Common myeloid progenitor, CD34-positive (primary cell): ENCODE measurements around the gene SLC22A23.
"Not testable (repeated sequence)": the region's sequence is repeated elsewhere in the genome, so short reads cannot be mapped to it uniquely, and the experiment has no call there.

Experiments
- CTCF ChIA-PET: fragments of 350-600 bp; sonication (Branson Sonifier 250); formaldehyde crosslinking; loops from one replicate; lab custom pipeline; 2021; ENCODE audit warnings: antibody characterized with exemption; lab: Charles Lee
- POLR2A ChIA-PET: fragments of 350-600 bp; sonication (Branson Sonifier 250); formaldehyde crosslinking; loops from one replicate; lab custom pipeline; 2021; ENCODE audit warnings: antibody characterized with exemption; lab: Charles Lee
- DNase-seq, 3 donors: peaks; one replicate each; pipeline versions ENCODE4 v3.0.0 to v3.0.0-alpha.2; 2013
- H3K27ac ChIP-seq, 2 experiments: 1 replicate in 1 of 2; 2 replicates in 1 of 2; pipeline ENCODE4 v1.7.0; 2013; ENCODE audit warnings: inconsistent platforms in 2 of 2, low read length in 2 of 2, mild to moderate bottlenecking in 2 of 2, low read depth in 1 of 2, moderate library complexity in 1 of 2; ENCODE audit not compliant: severe bottlenecking in 2 of 2, insufficient read depth in 1 of 2, poor library complexity in 1 of 2
- H3K27me3 ChIP-seq, 5 experiments: replicated peaks in 2 of 5; 1 replicate in 3 of 5; 2 replicates in 2 of 5; pipeline versions ENCODE4 v1.6.1 to v1.7.0; 2013; ENCODE audit warnings: low read length in 4 of 5, mild to moderate bottlenecking in 2 of 5, moderate library complexity in 2 of 5, inconsistent platforms in 1 of 5; ENCODE audit not compliant: insufficient read depth in 5 of 5, control insufficient read depth in 4 of 5
- H3K36me3 ChIP-seq, 4 experiments: 1 replicate in 2 of 4; 2 replicates in 2 of 4; pipeline versions ENCODE4 v1.6.1 to v1.7.0; 2013; ENCODE audit warnings: low read length in 3 of 4, control low read depth in 1 of 4, mild to moderate bottlenecking in 1 of 4; ENCODE audit not compliant: control insufficient read depth in 4 of 4, insufficient read depth in 4 of 4
- H3K4me1 ChIP-seq, 4 experiments: 1 replicate in 3 of 4; 2 replicates in 1 of 4; pipeline versions ENCODE4 v1.6.1 to v1.7.1; 2013; ENCODE audit warnings: low read length in 3 of 4, mild to moderate bottlenecking in 3 of 4, control low read depth in 1 of 4, inconsistent platforms in 1 of 4, moderate library complexity in 1 of 4; ENCODE audit not compliant: control insufficient read depth in 4 of 4, insufficient read depth in 4 of 4; ENCODE audit errors: control extremely low read depth in 1 of 4
- H3K4me3 ChIP-seq, 7 experiments: 1 replicate in 4 of 7; 2 replicates in 3 of 7; pipeline versions ENCODE4 v1.5.1 to v1.7.0; 2013; ENCODE audit warnings: mild to moderate bottlenecking in 7 of 7, low read length in 6 of 7, moderate library complexity in 6 of 7, inconsistent platforms in 2 of 7, low read depth in 2 of 7, control low read depth in 1 of 7; ENCODE audit not compliant: insufficient read depth in 4 of 7, control insufficient read depth in 1 of 7; ENCODE audit errors: extremely low read depth in 1 of 7
- H3K9me3 ChIP-seq, 5 experiments: 1 replicate in 4 of 5; 2 replicates in 1 of 5; pipeline versions ENCODE4 v1.6.1 to v1.7.1; 2013; ENCODE audit warnings: low read length in 4 of 5, mild to moderate bottlenecking in 2 of 5, inconsistent platforms in 1 of 5, low read depth in 1 of 5, moderate library complexity in 1 of 5; ENCODE audit not compliant: control insufficient read depth in 4 of 5, insufficient read depth in 2 of 5; ENCODE audit errors: control extremely low read depth in 1 of 5
- WGBS: methylation state at CpG from one replicate; pipeline ENCODE4 v1.1.5; 2013; ENCODE audit not compliant: insufficient coverage; 5-methylcytosine and 5-hydroxymethylcytosine counted together

Gene SLC22A23

DNA sequence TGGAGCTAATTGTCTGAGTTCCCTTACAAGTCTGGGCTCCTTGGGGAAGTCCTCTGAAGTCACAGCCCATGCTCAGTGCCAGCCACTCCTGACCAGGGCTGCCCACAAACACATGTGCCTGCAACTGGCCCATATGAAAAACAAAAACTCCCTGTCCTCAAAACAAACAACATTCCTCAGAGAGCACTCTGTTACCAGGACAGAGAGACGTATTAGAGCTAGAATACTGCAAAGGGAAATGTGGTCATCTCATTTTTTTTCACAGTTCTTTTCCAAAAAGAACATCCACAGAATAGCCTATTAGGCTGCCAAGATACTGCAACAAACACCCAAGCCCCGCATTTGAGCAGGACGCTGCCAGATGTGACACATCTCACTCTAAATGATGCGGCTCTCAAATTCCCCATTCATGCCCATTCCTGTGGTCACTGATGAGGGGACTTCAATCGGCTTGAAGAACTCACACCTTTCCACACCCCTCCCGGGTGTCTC, 71.1 kb downstream of the SLC22A23 start:
- Histone ChIP-seq H3K9me3 (no peaks in the 10 kb centered on the region), H3K27ac (no peak overlapping the region), H3K4me1 (no peaks in the 10 kb centered on the region), H3K4me3 (no peak overlapping the region), H3K36me3 (no peaks in the 10 kb centered on the region), H3K27me3 (peaks cover 0 to 1% (median 0%) of the 10 kb centered on the region in 5 experiments)
- no peak for DNase-seq
- CTCF ChIA-PET, result interaction anchor here (1.6 kb wide), 1 partner anchor 25 kb away, joined by 4 read pairs; no protein-coding TSS in a partner anchor
- WGBS, result 97% methylated on average over 4 of the region's 6 CpGs
- POLR2A ChIA-PET, result no interaction called here

DNA sequence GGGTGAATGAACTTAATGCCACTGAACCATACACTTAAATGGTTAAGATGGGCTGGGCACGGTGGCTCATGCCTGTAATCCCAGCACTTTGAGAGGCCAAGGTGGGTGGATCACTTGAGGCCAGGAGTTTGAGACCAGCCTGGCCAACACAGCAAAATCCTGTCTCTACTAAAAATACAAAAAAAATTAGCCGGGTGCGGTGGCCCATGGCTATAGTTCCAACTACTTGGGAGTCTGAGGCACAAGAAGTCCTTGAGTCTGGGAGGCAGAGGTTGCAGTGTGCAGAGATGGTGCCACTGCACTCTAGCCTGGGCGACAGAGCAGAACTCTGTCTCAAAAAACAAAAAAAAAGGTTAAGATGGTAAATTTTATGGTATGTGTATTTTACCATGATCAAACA, 71.7 kb downstream of the SLC22A23 start:
- 100% methylated on average over 1 of the region's 4 CpGs for WGBS
- H3K4me3 ChIP-seq, H3K9me3 ChIP-seq, DNase-seq, POLR2A ChIA-PET, H3K36me3 ChIP-seq, H3K27me3 ChIP-seq, H3K4me1 ChIP-seq, CTCF ChIA-PET, H3K27ac ChIP-seq: not testable (repeated sequence)

DNA sequence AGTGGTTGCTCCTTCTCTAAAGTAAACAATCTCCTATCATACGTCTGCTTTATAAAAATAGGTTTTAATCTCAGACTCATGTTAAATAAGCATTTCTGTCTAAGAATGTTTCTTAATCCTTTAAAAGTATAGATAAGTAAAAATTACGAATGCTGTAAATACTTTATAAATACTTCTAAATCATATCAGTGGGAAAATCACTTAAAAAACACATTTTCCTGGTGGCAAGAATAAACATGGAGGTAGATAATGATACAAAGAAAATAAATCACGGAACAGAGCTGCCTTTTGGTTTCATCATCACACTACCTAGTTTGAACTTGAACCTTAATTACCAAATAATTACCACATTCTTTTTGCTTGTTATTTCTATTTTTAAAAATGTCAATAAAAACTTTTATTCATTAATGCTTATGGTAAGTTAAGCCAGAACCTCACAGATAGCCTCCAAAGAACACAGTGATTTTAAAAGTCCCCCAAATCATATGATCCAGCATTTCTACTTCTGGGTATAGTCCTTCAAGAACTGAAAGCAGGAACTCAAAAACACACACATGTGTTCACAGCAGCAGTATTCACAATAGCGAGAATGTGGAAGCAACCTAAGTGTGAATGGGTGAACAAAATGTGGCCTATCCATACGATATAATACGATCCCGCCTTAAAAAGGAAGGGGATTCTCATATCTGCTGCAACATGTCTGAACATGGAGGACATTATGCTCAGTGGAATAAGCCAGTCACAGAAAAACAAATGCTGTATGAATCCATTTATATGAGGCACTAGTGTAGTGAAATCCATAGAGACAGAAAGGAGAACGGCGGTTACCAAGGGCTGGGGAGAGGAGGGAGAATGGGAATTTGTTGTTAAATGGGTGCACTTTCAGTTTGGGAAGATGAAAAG, 72.4 kb downstream of the SLC22A23 start:
- DNase-seq, result no peak
- no peak overlapping the region for H3K4me3 ChIP-seq
- 98% methylated on average over 6 of the region's 9 CpGs for WGBS
- no peaks in the 10 kb centered on the region for H3K9me3 ChIP-seq
- no peaks in the 10 kb centered on the region for H3K36me3 ChIP-seq
- ChIA-PET CTCF (no interaction called here), POLR2A (interaction anchor here (0.6 kb wide), 1 partner anchor 152 kb away, joined by 3 read pairs; no protein-coding TSS in a partner anchor)
- peaks cover 0 to 1% (median 0%) of the 10 kb centered on the region in 5 experiments for H3K27me3 ChIP-seq
- no peak overlapping the region for H3K27ac ChIP-seq
- H3K4me1 ChIP-seq, result no peaks in the 10 kb centered on the region

DNA sequence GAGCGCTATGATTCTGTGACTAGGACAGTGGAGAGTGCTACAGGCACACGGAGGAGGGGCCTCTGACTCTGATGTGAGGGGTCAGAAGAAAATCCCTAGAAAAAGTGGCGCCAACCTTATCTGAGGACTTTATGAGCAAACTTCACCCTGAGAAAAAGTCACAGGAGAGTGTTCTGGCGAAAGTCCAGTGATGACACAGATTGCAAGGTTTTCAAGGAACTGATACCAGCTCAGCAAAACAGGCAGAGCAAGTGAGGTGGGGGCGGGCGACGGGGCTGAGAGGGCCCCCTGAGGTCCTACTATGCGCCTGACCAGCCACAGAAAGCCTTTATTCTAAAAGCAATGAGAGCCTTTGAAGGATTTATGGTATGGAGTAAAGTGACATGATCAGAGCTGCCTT, 73.3 kb downstream of the SLC22A23 start:
- DNase-seq, result peak in 2 of 3 donors; percentile 33 to 40
- Histone ChIP-seq H3K36me3 (no peaks in the 10 kb centered on the region), H3K9me3 (no peaks in the 10 kb centered on the region), H3K4me1 (peaks cover 0 to 8% (median 4%) of the 10 kb centered on the region in 4 experiments), H3K27me3 (peaks cover 0 to 1% (median 0%) of the 10 kb centered on the region in 5 experiments), H3K4me3 (no peak overlapping the region), H3K27ac (no peak overlapping the region)
- WGBS, result 75% methylated on average over 7 of the region's 8 CpGs
- CTCF ChIA-PET, result no interaction called here
- POLR2A ChIA-PET, result interaction anchor here (0.6 kb wide), 2 partner anchors 153 to 348 kb away, joined by 3 read pairs; no protein-coding TSS in a partner anchor

DNA sequence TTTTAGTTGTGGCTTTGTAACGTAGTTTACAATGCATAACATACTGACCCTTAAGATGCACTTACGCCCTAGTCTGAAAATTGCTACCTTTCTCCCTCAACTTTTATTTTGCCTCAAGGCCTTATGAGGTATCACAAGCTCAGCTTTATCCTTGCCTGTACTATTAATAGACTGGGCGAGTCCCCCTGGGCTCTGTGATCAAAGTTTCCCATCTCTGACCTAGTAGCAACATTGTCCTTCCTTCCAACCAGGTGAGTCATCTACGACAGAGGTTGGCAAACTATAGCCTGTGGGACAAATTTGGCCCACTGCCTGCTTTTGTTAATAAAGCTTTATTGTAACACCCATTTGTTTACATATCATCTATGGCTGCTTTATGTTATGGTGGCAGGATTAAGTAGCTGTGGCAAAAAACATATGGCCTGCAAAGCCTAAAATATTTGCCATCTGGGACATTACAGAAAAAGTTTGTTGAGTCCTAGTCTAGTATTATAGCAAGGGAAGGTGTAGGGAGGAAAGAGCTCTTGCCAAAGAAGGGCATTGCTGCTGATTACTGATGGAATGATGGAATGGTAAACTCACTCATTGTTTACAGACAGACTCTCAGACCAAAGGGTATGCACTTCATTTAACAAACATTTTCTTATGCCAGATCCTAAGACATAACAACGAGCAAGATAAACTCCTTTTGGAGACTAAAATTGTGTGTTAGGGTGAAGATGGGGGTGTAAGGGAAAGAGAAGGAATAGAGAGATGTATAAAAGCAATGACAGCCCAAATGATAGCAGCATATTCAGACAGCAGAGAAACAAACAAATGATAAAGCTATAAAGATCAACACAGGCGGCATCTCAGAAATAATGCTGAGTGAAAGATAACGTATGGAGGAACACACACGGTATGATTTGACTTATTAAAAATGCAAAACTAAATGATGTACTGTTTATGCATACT, 74.2 kb downstream of the SLC22A23 start:
- no peak overlapping the region for H3K4me3 ChIP-seq
- 97% methylated on average over 4 of the region's 8 CpGs for WGBS
- no peaks in the 10 kb centered on the region for H3K9me3 ChIP-seq
- DNase-seq, result no peak
- POLR2A ChIA-PET, result interaction anchor here (0.6 kb wide), 1 partner anchor 349 kb away, joined by 3 read pairs; no protein-coding TSS in a partner anchor
- peaks cover 3 to 16% (median 9%) of the 10 kb centered on the region in 4 experiments for H3K4me1 ChIP-seq
- peaks cover 0 to 1% (median 0%) of the 10 kb centered on the region in 5 experiments for H3K27me3 ChIP-seq
- no peaks in the 10 kb centered on the region for H3K36me3 ChIP-seq
- CTCF ChIA-PET, result interaction anchor here (1.1 kb wide), 1 partner anchor 29 kb away, joined by 3 read pairs; no protein-coding TSS in a partner anchor
- H3K27ac ChIP-seq, result no peak overlapping the region

DNA sequence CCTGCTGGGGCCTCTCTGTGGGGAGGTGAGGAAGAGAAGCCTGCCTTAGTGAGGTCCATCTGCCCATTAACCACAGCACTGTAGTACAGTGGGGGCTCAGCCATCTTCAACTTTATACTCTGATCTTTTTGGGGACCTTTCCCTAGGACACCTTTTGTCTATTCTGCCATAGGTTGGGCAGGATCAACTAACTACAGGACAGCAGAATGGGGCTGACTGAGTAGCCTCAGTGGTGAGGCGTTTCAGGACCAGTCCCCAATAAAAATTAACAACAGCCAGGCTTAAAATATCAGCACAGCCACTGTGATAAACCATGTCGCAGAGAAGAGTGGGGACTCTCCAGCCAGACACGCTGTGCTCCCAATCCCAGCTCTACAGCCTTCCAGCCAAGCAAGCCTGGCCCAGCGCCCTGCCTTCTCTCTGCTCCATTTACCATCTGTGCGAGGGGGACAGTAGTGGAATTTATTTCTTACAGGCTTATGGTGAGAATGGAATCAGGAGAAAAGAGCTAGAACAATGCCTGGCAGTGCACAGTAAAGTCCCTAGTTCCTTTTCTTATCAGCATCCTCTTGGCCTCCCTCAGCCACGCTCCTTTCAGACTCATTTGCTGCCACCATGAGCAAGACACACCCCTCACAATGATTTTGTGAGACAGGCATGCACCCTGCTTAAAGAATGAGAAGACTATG, 75.5 kb downstream of the SLC22A23 start:
- Histone ChIP-seq H3K27me3 (peaks cover 0 to 1% (median 0%) of the 10 kb centered on the region in 5 experiments), H3K27ac (no peak overlapping the region), H3K36me3 (no peaks in the 10 kb centered on the region), H3K4me3 (no peak overlapping the region), H3K9me3 (no peaks in the 10 kb centered on the region), H3K4me1 (peaks cover 3 to 19% (median 12%) of the 10 kb centered on the region in 4 experiments)
- ChIA-PET CTCF (no interaction called here), POLR2A (no interaction called here)
- no peak for DNase-seq
- WGBS, result 83% methylated on average over 1 of the region's 6 CpGs
